Inferior parietal cortex (tissue), 1 donor: ENCODE measurements around the gene LARP1.

Experiments
- DNase-seq: peaks from one replicate; pipeline ENCODE4 v3.0.0-alpha.2; 2016; ENCODE audit errors: extremely low spot score

LARP1 gene

DNA sequence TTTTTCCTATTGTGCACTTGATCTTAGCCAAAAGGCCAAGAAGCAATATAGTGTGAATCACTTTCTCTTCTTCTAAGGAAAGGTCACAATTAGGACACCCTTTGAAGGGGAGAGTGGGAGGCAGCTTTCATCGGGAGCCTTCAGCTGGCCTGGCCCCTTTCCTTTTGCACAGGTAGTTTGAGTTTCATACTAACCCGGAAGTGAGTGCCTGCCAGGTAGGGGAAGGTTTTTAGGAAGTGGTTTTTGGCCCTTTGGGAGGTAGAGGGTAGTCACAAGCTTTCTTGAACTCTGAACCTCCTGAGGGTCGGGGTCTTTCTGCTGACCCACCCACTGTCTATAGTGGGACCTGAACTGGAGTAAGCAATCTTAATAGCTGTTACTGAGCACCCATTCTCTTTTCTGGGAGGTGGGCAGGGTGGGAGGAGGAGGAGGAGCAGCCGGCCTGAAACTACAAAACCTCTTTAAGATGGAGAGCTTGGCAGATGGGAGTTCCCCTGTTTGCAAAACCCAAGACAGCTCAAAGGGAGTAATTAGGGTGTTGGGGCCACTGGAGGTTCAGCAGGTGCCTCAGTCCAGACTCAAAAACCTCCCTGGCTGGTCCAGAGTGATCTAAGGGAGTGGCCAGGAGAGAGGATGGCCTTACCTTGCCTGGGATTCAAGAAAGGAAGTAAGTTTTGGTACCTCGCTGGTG, 6.0 kb downstream of the LARP1 start:
- no peak for DNase-seq

DNA sequence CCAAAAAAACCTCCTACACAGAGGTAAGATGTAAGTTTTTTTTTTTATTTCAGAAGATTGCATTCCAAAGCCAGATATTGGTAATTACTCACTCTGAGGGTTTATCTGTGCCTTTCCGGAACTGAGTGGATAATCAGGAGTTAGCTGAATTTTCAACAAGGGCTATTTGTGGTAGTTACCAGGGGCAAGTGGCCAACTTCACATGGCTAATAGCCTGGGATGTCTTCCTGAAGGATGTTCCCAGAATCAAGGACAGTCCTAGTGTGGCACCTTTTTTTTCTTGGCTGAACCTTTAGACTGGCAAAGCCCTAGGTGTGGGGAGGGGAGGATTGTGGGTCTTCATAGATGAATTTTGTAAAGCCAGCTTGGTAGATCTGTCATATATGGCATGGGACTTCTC, 7.1 kb downstream of the LARP1 start:
- DNase-seq: no peak

- no peak for DNase-seq
Measured at GRCh38 chr5:154762700-154763099, 7.5 kb downstream of the LARP1 start.

GRCh38 chr5:154764967-154765366, 9.8 kb downstream of the LARP1 start:
- DNase-seq: no peak

DNA sequence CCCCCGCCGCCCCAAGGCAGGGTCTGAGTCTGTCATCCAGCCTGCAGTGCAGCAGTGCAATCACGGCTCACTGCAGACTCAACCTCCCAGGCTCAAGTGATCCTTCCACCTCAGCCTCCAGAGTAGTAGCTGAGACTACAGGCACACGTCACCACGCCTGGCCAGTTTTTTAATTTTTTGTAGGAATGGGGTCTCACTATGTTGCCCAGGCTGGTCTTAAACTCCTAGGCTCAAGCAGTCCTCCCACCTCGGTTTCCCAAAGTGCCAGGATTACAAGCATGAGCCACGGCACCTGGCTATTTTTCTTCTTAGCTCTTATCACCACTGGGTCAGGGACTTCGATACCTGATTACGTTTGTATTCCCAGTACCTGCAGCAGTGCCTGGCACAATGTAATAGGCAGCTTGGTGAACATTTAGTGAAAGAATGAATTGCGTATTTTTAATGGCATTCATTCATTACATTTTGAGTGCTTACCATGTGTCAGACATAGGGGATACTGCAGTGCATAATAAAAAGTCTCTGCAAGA, 10.3 kb downstream of the LARP1 start:
- no peak for DNase-seq

DNA sequence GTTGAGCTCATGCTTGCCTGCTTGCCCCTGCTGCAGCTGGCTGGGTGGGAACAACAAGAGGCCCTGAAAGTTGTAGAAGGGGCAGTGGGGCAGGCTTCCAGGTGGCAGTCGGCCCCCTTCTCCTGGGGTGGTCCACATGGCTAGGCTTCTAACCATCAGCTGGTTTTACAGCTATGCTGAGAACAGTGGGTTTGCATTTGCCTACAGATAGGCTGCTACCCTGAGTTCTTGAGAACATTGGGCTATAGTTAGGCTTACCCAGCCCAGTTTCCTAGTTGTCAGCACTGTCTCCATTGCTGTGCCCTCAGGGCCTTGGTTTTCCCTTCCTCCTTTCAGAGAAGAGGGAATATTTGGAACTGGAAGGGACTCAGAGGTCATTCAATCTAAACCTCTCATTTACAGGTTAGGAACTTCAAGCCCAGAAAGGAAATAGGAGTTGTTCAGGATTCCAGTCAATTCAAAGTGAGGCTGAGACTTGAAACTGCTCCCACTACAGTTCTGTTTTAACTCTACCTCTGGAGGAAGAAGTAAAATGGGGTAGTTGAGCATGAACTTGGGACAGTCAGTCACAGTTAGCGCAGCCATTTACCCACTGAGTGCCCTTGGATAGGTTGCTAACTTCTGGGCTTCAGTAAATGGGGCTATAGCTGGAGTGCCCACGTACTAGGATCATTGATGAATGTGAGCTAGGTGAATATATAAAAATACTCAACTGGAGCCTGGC, 11.5 kb downstream of the LARP1 start:
- no peak for DNase-seq

DNA sequence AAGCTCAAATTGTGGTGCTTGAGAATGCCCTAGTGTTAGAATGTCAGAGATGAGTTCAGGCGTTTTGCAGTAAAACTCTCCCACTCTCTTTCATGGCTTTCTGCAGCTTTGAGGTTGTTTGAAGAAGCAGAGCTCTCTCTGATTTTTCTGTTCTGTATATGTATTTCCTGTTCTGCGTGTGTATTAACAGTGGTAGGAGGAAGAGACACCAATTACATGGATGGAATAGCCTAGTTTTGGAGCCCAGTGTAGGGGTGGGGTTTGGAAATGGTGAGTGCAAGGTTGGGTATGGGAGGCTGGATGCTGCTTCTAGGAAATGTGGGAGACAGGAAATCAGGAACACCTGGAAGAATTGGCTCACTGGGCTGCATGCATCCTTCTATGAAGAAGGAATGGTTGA, 12.4 kb downstream of the LARP1 start:
- no peak for DNase-seq

GRCh38 chr5:154768207-154768606, 13.0 kb downstream of the LARP1 start:
- DNase-seq: no peak

GRCh38 chr5:154770111-154770510, 14.9 kb downstream of the LARP1 start:
- no peak for DNase-seq

DNA sequence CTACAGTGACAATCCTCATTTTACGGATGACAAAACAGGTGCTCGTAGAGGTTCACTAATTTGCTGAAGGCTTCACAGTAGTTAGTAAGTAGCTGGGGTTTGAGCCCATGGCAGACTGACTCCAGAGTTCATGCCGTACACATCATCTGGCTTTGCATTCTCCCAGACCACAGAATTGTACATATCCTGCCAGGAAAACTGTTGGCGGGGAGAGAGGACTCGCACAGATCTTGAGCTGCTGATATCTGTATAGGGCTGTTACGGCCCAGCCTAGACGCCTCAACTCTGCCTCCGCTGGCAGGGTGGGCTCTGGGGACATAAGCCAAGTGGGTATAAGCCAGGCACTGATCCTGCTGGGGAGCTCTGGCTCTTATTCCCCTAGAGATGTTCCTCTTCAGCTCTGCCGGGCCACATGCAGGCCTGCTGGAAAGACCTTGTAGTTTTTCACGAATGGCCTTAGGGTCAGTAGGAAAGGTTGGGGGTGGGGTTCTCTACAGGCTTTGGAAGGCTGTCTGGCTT, 16.3 kb downstream of the LARP1 start:
- DNase-seq: no peak

DNA sequence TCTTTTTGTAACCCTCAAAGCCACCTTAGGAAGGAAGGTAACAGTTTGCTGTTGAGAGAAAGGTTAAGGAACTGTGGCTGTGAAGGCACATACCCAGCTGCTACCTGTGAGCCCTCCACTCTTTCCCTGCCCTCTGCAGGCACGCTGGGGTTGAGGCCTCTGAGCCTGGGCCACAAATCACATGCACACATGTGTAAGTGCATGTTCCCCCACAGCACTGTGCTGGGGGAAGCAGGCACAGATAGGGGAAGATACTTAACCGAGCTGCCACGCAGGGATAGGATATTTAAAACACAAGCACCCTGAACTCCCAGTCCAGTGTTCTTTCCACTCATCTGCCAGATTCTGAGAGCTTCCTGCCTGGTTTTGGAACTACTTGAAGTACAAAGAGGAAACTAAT, 18.1 kb downstream of the LARP1 start:
- DNase-seq: no peak

GRCh38 chr5:154776167-154776566, 21.0 kb downstream of the LARP1 start:
- no peak for DNase-seq

GRCh38 chr5:154778534-154778933, 23.4 kb downstream of the LARP1 start:
- DNase-seq: no peak

- DNase-seq: no peak
Measured at GRCh38 chr5:154779105-154779504, 23.9 kb downstream of the LARP1 start.

GRCh38 chr5:154780128-154780527, 25.0 kb downstream of the LARP1 start:
- DNase-seq: no peak

DNA sequence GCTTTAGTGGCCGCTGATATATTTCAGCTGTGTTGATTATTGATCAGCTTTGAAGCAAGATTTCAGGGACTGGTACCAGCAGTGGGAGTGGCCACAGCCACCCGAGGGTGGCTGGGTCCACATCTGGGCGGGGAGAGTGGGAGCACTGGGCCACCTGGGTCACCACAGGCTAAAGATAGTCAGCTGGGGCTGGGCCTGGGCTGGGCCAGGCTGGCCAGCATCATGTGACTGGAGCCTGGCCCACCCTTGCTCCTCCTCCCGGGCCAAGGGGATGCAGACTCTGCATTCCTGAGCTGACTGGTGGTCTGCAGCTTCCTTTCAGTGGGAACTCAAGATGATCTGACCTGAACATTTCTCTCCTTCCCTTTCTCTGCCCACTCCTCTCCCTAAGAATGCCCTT, 27.1 kb downstream of the LARP1 start:
- DNase-seq: no peak

- DNase-seq: no peak
Measured at GRCh38 chr5:154782812-154783592, 27.8 kb downstream of the LARP1 start.

- no peak for DNase-seq
Measured at GRCh38 chr5:154783774-154784460, 28.7 kb downstream of the LARP1 start.

DNA sequence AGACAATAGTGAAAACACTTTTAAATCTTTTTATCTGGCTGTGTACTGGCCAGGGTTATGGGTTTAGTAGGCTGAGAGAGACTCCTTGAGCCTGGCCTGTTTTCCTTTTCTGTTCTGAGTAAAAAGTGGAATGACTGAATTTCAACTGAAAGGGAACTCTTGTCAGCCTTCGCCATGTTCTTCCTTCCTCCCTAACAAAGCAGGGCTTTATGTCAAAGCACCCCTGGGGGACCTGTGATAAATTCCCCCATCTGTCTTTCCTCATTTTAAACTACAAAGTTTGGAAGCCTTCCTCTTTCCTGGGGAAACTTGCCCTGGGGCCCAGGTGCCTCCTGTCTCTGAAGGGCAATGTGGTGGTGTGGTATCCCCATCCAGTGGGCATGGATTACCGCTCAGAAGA, 29.7 kb downstream of the LARP1 start:
- DNase-seq: no peak

GRCh38 chr5:154786414-154786813, 31.2 kb downstream of the LARP1 start:
- no peak for DNase-seq

DNA sequence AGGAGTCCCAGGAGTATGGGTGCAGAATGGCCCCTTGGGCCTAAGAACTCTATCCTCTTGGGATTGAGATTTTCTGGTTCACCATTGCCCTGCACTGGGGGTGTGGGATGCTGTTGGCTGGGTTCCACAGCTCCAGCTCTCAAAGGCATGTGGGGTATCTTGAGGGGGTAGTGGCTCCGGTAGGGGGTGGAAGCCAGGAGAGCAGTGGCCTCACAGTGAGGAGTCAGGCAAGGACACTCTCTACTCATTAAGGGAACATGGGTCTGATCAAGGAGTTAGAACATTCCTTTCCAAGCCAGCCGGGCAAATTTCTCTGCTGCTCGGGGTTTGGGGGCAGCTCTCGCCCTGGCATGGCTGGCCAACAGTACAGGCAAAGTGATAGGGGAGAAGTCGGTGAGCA, 33.0 kb downstream of the LARP1 start:
- DNase-seq: no peak

GRCh38 chr5:154791535-154791934, 36.4 kb downstream of the LARP1 start:
- DNase-seq: no peak
